ENCODE data around the gene PILRB. TPM values are rescaled to one million over a fixed set of nuclear protein-coding genes. Genes with fewer than 3 reads are reported as not detected.

Gene PILRB
- total RNA-seq, 1 experiment from 2014 or later: 73.2 TPM

DNA sequence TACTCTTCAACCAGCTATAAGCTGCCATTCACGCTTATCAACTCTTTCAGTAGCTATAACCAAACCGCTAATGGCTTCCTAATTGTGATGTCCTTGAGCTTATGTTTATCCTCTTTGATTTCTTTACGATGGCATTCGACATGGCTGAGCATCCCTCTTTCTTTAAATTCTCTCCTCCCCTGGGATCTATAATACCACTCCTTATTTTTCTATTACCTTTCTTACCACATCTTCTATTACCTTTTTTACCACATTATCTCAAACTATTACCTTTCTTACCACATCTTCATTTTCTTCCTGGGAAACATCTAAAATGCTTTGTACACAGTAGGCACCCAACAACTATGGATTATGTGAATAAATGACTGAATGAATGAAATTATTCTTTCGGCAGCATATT is 57.5 kb downstream of the PILRB start:
- intact Hi-C loops (cut with micrococcal nuclease; ENCODE audit: unreplicated experiment): no loop called here
- H3K27ac ChIP-seq (ENCODE audit: low read length): no peak overlapping the region
- DNase-seq (ENCODE audit: low read depth, low spot score) (no peak), ATAC-seq (no peak)
- 0 out of 2 replicates have a peak, but pooled peaks cover 2% of the 10 kb centered on the region for H3K27me3 ChIP-seq (ENCODE audit: control insufficient read depth, insufficient read depth, low read length)
- POLR2A ChIA-PET: no interaction called here
- BruUV-seq (replicated peaks): no TSS peak
- no peak overlapping the region for H3K4me3 ChIP-seq (ENCODE audit: low read depth in 2 of 2, low read length in 2 of 2)
- in situ Hi-C loops (cut with HindIII; ENCODE audit: low pct_unique_long_range_greater_than_20kb, low sequenced_read_pairs): no loop called here
- H3K9me3 ChIP-seq (ENCODE audit: control insufficient read depth, insufficient read depth, low read depth, low read length): no peaks in the 10 kb centered on the region
- H3K4me1 ChIP-seq (ENCODE audit: control insufficient read depth, insufficient read depth, low read length): peaks cover 7% of the 10 kb centered on the region; the same call in 1 of the 2 replicates
- CTCF ChIA-PET: interaction anchor here (1.2 kb wide), 1 partner anchor 8 kb away, joined by 4 read pairs; no protein-coding TSS in a partner anchor
- TF ChIP-seq, protein P1, sequence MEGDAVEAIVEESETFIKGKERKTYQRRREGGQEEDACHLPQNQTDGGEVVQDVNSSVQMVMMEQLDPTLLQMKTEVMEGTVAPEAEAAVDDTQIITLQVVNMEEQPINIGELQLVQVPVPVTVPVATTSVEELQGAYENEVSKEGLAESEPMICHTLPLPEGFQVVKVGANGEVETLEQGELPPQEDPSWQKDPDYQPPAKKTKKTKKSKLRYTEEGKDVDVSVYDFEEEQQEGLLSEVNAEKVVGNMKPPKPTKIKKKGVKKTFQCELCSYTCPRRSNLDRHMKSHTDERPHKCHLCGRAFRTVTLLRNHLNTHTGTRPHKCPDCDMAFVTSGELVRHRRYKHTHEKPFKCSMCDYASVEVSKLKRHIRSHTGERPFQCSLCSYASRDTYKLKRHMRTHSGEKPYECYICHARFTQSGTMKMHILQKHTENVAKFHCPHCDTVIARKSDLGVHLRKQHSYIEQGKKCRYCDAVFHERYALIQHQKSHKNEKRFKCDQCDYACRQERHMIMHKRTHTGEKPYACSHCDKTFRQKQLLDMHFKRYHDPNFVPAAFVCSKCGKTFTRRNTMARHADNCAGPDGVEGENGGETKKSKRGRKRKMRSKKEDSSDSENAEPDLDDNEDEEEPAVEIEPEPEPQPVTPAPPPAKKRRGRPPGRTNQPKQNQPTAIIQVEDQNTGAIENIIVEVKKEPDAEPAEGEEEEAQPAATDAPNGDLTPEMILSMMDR (IDR thresholded peaks at IDR 0.05): no peak
- no peak for TF ChIP-seq TCF7L2 (IDR thresholded peaks at IDR 0.05; ENCODE audit: low read depth, low read length)
- no peak for TF ChIP-seq POLR2AphosphoS5 (IDR thresholded peaks at IDR 0.05; ENCODE audit: low read depth, low read length)
- TF ChIP-seq, protein P2, sequence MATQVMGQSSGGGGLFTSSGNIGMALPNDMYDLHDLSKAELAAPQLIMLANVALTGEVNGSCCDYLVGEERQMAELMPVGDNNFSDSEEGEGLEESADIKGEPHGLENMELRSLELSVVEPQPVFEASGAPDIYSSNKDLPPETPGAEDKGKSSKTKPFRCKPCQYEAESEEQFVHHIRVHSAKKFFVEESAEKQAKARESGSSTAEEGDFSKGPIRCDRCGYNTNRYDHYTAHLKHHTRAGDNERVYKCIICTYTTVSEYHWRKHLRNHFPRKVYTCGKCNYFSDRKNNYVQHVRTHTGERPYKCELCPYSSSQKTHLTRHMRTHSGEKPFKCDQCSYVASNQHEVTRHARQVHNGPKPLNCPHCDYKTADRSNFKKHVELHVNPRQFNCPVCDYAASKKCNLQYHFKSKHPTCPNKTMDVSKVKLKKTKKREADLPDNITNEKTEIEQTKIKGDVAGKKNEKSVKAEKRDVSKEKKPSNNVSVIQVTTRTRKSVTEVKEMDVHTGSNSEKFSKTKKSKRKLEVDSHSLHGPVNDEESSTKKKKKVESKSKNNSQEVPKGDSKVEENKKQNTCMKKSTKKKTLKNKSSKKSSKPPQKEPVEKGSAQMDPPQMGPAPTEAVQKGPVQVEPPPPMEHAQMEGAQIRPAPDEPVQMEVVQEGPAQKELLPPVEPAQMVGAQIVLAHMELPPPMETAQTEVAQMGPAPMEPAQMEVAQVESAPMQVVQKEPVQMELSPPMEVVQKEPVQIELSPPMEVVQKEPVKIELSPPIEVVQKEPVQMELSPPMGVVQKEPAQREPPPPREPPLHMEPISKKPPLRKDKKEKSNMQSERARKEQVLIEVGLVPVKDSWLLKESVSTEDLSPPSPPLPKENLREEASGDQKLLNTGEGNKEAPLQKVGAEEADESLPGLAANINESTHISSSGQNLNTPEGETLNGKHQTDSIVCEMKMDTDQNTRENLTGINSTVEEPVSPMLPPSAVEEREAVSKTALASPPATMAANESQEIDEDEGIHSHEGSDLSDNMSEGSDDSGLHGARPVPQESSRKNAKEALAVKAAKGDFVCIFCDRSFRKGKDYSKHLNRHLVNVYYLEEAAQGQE (IDR thresholded peaks at IDR 0.05; ENCODE audit: insufficient read depth in 1 of 2, low read depth in 2 of 2, low read length in 1 of 2): no peak
- no peak for TF ChIP-seq SIN3A (IDR thresholded peaks at IDR 0.05; ENCODE audit: borderline replicate concordance, insufficient read depth, low read depth, low read length)
- no peaks in the 10 kb centered on the region for H3K36me3 ChIP-seq (ENCODE audit: control insufficient read depth, insufficient read depth, low read length)

Other genes starting within 250 kb of the PILRB start
- gene TAF6, start 238.8 kb upstream of the PILRB start, total RNA-seq (2021; ENCODE audit: unreplicated experiment): 92.3 TPM
- 12.6 TPM for gene CNPY4, start 238.5 kb upstream of the PILRB start, total RNA-seq (2021; ENCODE audit: unreplicated experiment)
- 5.2 TPM for gene MBLAC1, start 231.2 kb upstream of the PILRB start, total RNA-seq (2021; ENCODE audit: unreplicated experiment)
- gene LAMTOR4, start 209.2 kb upstream of the PILRB start, total RNA-seq (2021; ENCODE audit: unreplicated experiment): 224 TPM
- gene TRAPPC14, start 199.4 kb upstream of the PILRB start, total RNA-seq (2021; ENCODE audit: unreplicated experiment): 33.2 TPM
- gene GAL3ST4, start 189.5 kb upstream of the PILRB start, total RNA-seq (2021; ENCODE audit: unreplicated experiment): 0.98 TPM
- gene GPC2, start 180.7 kb upstream of the PILRB start, total RNA-seq (2021; ENCODE audit: unreplicated experiment): 7.9 TPM
- 1.7 TPM for gene STAG3, start 180.2 kb upstream of the PILRB start, total RNA-seq (2021; ENCODE audit: unreplicated experiment)
- not detected for gene PVRIG, start 138.2 kb upstream of the PILRB start, total RNA-seq (2021; ENCODE audit: unreplicated experiment)
- gene SPDYE3, start 50.4 kb upstream of the PILRB start, total RNA-seq (2021; ENCODE audit: unreplicated experiment): not detected
- gene PILRA, start 15.4 kb downstream of the PILRB start, total RNA-seq (2021; ENCODE audit: unreplicated experiment): 4.8 TPM
- 6.5 TPM for gene ZCWPW1, start 70.6 kb downstream of the PILRB start, total RNA-seq (2021; ENCODE audit: unreplicated experiment)
- gene MEPCE, start 71.7 kb downstream of the PILRB start, total RNA-seq (2021; ENCODE audit: unreplicated experiment): 72.1 TPM
- 74.4 TPM for gene PPP1R35, start 78.4 kb downstream of the PILRB start, total RNA-seq (2021; ENCODE audit: unreplicated experiment)
- gene SPACDR, start 106.1 kb downstream of the PILRB start, total RNA-seq (2021; ENCODE audit: unreplicated experiment): 1.5 TPM
- 82.6 TPM for gene TSC22D4, start 121.1 kb downstream of the PILRB start, total RNA-seq (2021; ENCODE audit: unreplicated experiment)
- gene NYAP1, start 125.8 kb downstream of the PILRB start, total RNA-seq (2021; ENCODE audit: unreplicated experiment): 4.0 TPM
- 42.5 TPM for gene AGFG2, start 181.1 kb downstream of the PILRB start, total RNA-seq (2021; ENCODE audit: unreplicated experiment)
- 3.0 TPM for gene SAP25, start 215.8 kb downstream of the PILRB start, total RNA-seq (2021; ENCODE audit: unreplicated experiment)
- gene LRCH4, start 228.0 kb downstream of the PILRB start, total RNA-seq (2021; ENCODE audit: unreplicated experiment): 66.4 TPM
- gene FBXO24, start 228.2 kb downstream of the PILRB start, total RNA-seq (2021; ENCODE audit: unreplicated experiment): 0.59 TPM
- 13.8 TPM for gene PCOLCE, start 244.2 kb downstream of the PILRB start, total RNA-seq (2021; ENCODE audit: unreplicated experiment)